NCI-H1048 (cell line): ENCODE data around the gene POU2F3.
A peak's percentile ranks its signal among the peaks of the same experiment; 100 is the strongest.

ENCODE experiments used
- DNase-seq: peaks from one replicate; lab custom pipeline; 2025; lab: John Stamatoyannopoulos, UW

The POU2F3 gene

DNA sequence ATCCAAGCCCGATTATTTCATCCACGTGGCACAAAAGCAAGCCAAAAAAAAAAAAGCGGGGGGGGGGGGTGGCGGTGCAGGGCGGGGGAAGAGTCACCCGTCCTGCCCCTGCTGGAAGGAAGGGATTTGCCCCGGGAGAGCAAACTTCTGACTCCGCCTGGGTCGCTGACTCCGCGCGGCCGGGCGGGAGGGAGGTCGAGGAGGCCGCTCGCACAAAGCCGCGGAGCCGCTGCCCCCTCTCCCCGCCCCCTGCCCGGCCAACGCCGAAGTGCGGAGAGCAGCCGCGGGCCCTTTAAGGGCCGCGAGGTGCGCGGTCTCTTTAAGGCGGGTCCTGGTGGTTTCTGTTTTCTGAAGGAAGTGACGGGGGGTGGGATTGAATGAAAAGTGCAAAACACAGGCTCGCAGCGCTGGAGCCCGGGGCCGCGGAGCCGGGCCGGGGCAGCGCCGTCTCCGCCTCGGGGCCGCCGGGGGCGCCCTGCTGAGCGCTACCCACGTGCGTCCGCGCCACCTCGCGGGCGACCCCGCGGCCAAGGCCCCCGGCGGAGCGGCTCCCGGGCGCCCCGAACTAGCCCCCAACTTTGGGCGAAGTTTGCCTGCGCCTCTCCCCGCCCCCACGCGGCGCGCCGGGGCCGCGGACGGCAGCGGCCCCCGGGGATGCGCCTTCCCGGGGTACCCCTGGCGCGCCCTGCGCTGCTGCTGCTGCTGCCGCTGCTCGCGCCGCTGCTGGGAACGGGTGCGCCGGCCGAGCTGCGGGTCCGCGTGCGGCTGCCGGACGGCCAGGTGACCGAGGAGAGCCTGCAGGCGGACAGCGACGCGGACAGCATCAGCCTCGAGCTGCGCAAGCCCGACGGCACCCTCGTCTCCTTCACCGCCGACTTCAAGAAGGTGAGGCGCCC is 29.1 kb upstream of the POU2F3 start, which contains the start of gene OAF:
Gene OAF, plus strand, starts transcription at position 407 of the 896 bp plus-strand sequence. Its CDS starts 248 bp downstream, at position 655.
- DNase-seq: peak; percentile 17

DNA sequence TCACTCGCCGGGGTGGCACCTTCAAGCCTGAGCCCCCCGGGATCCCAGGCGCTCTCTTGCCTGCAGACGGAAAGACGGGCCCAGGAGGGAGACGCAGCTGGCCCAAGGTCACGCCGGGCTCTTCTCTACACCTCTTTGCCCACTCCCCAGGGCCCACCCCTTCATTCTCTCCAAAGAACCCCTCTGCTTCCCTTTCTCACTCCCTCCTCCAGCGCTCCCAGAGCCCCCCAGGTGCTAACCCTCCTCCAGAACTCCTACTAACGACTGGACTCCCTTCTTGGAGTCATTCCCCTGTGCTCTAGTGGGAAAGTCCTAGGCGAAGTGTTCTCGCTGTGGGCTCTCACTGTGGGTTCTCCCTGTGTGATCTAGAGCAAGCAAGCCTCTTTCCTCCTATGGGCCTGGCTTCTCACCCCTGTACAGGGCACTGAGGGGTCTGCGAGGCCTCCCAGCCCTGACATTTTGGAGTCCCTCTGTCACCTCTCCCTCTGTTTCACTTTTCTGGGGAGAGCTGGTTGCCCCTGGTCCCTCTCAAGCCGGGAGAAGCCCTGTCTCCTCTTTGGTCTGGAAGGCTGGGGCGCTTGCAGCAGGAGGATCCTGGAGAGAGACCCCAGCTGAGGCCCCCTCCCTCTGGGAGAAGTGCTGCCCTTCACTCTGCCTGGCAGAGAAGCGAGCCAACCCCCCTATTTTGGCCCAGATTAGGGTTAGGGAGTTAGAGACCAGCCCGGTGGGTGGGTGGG is 28.2 kb upstream of the POU2F3 start:
- no peak for DNase-seq

DNA sequence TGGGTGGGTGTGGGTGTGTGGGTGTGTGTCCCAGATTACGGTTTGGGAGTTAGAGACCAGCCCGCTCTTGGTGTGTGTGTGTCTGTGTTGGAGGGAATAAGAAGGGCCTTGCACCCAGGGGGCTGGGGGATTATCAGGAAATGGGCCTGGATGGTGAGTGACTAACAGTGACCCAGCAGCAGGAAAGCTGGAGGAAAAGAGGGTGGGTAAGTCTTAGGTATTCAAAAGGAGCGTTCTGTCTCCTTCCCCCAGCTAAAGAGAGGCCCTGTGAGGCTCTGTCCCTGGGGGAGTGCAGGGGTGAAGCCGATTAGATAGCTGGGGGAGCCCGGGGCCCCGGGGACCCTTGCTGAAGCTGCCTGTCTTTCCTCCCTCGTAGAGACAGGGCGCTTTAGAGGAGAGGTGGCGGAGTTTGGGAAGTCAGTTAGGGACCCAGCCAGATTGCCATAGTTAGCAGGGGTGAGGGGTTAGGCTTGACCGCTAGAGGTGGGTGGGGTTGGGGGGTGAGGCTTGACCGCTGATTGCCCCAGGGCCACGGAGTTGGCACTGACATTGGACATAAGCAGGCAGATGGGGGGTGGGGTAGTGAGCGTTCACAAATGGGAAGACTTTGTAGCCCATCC is 27.6 kb upstream of the POU2F3 start:
- DNase-seq: no peak

DNA sequence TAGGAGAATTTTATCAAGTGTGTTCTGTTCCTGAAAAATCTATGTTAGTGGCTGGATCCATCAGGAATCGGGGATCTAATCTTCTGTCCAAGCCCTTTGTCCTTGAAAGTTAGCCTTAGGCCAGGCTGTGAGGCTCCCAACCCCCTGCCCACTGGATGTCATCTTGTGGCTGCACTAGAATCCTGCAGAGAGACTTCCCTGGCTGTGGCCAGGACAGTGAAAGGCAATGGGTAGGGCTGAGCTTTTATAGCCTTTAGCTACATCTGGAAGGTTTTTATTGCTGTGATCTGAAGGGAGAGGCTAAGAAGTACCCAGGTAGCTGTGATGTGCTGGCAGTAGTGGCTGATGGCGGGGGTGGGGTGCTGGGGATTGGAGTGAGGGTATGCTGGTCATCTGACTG is 27.0 kb upstream of the POU2F3 start:
- DNase-seq: no peak

DNA sequence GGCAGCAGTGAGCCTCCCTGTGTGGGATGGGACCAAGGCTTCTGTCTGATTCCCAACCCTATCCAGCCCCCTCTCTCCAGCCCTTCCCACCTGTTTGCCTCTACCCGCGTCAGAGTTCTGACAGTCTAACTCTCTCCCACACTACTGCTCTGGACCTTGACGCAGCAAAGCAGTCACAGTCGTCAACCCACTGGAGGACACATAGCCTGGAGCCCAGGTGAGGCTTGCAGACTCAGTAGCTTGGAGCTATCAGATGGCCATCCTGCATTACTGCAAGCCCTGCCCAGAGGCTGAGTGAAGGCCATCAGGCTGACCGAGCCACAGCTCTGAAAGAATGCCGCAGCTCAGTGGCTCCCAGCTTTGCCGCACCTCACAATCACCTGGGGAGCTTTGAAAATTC is 25.4 kb upstream of the POU2F3 start:
- no peak for DNase-seq

DNA sequence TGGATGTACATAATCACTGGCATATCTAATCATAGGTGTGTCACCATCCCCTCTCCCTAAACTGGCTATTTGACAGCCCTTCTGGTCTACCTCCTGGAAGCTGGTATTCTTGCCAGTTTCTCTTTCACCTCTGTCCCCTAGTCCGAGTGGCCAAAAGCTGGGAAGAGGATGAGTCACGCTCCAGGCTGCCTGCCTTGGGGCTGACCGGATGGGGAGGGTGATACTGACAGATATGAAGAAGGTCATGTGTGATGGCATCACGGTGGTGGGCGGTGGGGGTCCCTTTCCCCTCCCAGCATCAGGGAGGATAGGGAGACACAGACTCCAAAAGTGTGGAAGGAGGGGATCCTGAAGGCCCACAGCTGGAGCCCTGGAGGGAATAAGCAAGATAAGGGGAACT is 24.3 kb upstream of the POU2F3 start:
- no peak for DNase-seq

DNA sequence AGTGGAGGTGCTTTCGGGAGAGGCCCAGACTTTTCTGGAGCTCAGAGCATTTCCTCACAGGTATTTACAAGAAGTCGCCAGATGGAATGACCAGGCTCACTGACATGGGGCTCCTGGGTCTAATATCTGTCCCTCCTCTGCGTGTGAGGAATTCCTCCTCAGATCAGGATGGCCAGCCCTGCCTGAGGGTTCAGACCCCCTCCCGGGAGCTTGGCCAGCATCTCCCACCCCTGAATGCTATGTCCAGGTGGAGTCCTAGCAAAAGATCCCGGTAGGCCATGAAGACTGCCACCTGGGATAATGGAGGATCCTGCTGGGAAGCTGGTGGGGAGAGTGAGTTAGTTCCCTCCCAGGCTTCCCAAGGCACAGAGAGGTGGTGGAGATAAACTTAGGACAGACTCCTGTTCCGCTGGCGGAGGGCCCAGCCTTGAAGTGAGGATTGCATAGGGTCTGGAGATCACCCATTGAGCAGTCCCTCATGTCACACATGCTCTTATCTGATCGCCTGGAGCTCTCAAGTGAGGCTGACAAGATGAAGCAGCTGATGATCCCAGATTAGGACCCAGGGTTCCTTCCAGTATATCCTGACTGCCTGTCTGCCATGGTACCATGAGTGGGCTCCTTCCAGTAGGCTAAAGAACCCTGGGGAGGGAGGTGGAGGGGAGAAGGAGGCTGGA is 23.4 kb upstream of the POU2F3 start:
- no peak for DNase-seq

DNA sequence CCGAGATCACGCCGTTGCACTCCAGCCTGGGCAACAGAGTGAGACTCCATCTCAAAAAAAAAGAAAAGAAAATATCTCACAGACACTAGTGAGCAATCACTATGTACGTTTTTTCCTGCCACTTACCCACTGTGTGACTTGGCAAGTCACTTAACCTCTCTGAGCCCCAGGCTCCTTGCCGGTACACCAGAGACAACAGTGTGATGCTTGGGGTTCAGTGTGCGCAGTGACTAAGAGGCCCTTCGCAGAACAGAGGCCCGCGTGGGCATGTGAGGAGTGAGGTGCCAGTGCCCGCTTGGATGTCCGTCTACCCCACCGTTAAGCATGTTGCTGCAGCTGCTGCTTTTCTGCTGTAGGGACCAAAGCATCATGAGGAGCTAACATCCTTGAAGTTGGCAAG is 22.4 kb upstream of the POU2F3 start:
- no peak for DNase-seq

DNA sequence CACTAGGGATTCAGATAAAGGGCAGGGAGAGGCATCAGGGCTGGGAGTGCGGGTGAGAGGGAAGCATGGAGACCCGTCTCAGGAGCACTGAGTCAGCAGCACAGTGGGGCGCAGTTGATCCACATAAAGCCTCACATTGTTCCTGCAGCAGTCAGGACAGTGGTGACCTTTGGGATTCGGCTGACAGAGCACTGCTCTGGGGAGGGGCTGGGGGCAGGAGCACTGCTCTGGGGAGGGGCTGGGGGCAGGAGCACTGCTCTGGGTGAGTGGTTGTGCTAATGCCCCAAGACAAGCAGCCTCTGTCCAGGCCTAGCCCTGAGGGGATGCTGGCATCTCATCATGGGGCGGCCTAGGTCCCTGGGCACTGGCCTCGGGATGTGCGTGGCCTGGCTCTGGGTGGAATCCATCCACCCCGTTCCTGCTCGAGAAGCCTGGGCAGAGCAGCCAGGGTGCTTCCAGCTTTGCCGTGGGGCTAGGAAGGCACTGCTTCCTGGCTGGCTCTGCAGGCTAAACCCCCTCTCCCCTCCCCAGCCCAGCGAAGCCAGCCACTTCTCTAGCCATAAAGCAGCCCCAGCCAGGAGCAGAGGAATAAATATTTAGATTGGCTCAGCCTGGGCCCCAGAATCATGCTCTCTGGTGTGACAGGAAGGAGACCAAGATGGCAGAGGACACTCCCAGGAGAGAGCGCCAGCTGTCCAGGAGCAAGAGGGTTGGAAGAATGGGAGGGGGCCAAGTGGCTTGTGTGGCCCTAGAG is 21.8 kb upstream of the POU2F3 start:
- no peak for DNase-seq

DNA sequence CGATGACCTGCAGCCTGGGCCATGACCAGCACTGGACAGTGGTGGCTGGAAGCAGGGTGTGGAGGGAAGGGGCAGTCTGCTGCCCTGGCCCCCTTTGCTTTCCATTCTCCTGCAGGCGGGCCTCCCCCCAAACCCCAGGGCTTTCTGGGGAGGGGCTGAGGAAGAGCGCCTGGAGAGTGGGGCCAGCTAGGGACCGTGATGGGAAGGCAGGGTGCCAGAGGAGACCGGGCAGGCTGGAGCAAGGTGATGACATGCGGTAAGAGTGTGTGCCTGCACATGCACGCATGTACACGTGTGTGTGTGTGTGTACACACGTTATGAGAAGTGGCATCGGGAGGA is 21.3 kb upstream of the POU2F3 start:
- no peak for DNase-seq

DNA sequence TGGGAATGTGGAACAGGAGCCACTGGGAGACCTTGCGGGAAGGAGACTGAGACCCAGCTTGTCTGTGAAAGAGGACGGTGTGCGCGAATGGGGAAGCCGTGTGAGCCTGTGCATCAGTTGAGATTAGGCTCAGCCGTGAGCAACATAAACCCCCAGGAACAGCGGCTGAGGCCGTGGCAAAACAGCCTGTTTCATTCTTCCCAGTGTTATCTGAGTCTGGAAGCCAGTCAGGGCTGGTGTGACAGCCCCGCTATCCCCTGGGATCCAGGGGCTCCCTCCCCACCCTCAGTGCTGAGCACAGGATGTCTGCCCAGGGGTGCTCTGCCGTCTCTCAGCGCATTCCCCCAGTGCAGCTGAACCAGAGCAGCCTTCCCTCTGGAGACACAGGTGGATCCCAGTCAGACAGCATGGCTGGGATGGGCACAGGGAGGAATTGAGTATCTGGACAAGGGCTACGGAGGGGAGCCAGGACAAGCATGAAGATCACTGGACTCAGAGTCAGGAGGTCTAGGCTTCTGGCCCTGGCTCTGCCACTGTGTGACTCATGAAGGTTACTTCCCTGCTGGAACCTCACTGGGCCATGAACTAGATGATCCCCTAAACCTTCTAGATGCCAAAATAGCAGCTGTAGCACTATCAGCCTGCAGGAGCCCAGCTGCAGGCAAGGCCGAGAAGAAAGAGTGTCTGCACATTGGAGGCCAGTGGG is 20.6 kb upstream of the POU2F3 start:
- DNase-seq: no peak

DNA sequence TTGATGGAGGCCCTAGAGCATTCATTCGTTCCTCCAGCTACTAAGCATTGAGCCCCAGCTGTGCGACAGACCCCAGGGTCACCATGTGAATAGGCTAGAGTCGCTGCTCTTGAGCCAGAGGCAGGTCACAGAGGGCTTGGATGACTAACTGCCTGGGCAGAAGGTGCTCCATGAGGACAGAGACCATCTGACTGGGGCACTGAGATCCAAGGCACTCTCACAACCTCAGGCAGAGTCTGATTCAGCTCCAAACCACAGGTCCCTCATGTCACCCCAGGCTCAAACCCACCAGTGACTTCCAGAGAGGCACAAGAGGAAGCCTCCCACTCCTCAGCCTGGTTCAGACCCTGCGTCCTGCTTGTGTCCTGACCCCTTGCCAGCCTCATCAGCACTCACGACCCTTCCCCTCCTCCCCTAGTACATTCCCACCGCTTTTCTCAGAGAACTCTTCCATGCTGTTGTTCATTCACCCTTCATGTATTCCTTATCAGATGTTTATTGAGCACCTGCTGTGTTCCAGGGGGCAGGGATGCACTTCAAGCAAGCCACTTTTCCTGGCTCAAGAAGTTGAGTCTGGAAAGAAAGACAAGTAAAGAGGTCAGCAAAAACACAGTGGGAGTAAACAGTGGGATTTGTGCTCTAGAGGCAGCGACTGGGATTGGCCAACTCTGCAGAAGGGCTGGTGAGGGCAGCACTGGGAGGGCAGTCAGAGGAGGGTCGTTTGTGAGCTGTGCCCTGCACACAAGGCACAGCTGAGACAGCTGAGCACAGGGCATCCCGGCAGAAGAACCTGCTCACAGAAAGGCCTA is 19.8 kb upstream of the POU2F3 start:
- DNase-seq: no peak

DNA sequence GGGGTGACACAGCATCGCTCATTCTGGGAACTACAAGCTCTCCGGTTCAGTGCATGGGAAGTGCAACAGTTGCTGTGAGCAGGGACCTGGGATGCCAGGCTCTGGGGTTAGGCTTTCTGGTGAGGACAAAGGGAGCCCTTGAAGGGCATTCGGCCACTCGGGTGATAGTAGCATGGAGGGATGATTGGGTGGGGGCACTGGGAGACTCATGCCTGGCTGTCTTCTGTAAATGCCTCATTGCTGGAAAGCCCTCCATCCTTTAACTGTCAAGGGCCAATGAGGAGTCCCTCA is 19.2 kb upstream of the POU2F3 start:
- no peak for DNase-seq

DNA sequence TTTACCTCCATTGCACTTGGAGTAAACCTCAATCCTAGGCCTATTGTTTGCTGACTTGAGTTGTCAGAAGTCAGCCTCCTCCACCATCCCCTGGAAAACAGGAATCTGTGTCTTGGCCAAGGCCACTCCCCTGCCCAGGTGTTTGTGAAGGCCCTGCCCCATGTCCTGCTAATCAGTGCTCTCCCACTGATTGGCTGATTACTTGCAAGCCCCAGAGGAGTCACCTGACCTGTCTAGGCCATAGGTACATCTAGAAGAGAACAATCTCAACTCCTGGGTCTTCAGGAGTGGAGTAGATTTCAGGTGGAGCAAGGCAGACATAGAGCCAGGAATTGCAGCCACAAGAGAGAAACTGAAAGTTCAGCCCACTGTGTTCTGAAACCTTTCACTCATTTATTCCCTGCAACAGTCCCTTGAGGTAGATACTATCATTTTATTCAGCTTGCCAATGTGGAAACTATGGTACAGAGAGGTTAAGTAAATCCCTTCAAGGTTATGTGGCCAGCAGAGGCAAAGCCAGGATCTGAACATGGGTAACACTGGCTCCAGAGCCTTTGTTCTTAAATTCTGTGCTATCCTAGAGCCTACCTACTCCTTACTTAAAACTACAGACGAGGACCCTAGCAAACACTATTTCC is 18.7 kb upstream of the POU2F3 start:
- no peak for DNase-seq

DNA sequence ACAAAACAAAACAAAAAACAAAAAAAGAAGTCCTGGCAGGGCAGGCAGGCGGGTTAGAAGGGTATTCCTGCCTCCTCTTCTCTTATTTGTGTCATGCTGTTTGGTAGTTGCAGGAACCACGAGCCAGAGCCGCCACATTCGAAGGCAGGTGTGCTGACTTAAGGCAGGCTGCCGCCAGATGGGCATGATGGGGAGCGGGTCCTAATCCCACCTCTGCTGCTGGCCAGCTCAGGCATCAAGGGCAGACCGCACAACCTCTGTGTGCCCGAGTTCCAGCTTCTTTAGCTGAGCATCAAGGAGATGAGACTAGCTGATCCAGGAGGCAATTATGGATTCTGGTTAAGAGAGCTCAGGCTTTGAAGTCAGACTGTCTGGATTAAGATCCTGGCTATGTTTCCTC is 17.0 kb upstream of the POU2F3 start:
- DNase-seq: no peak

DNA sequence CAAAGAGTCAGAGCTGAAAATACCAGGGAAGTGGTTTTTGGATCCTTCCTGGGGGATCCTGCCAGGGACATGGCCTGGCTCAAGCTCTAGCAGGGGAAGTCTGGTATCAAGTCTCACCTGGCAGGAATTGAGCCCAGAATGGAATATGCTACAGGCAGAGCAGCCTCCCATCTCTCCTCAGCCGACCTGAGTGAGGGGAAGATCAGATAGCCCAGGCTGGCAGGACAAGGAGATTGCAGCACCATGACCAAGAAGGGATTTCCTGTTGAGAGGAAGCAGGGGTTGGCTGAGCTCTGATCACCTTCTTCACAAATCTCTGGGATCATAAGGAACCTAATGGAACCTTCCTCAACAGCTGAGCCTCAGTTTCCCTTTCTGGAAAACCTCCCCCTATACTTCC is 16.1 kb upstream of the POU2F3 start:
- no peak for DNase-seq

DNA sequence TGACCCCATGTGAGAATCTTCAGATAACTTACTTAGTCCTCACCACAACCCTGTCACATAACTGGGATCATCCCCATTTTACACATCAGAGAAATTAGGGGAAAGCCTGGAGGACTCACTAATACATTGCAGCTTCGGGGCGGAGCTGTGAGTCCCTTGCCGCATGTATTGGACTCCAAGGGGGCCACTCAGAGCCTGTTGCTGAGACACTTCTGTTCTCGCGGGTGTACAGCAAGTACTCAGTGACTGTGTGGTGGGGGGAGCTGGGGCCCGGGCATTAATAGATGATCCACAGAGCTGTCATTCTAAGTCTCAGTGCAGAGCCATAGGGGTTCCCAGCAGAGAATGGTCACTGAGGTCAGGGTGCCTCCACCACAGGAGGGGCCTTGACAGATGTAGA is 15.6 kb upstream of the POU2F3 start:
- no peak for DNase-seq

DNA sequence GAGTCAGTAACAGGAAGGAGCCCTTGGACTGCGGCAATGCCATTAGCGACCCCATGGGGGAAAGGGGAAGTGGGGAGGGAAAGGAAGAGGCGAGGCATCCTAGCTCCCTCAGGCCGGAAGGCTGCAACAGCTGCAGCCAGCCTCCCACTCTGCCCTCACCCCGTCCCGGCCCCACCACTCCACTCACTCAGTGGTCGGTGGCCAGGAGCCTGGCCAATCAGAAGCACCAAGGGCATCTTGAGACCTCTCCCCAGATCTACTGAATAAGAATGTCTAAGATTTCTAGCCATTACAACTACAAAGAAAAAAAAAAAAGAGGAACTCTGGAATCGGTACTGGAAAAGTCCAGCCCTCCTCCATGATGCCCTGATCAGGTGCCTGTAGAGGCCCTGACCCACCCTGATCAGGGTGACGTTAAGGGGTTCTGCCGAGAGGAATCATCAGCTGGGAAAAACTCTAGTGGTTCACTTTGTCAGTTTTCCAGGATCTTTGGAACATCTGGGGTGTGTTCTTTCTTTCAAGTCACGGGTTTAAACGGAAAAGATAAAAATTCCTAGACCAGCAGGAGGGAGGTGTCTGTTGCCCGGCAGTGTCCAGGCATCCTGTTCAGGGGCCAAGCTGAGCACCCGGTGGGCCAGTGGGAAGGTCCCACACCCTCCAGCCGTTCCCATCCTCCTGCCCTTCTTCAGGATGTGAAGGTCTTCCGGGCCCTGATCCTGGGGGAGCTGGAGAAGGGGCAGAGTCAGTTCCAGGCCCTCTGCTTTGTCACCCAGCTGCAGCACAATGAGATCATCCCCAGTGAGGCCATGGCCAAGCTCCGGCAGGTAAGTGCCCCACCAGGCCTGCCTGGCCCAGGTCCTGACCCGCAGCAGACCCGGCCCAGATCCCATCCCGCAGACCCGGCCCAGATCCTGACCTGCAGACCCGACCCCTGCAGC is 14.7 kb upstream of the POU2F3 start:
- DNase-seq: no peak

DNA sequence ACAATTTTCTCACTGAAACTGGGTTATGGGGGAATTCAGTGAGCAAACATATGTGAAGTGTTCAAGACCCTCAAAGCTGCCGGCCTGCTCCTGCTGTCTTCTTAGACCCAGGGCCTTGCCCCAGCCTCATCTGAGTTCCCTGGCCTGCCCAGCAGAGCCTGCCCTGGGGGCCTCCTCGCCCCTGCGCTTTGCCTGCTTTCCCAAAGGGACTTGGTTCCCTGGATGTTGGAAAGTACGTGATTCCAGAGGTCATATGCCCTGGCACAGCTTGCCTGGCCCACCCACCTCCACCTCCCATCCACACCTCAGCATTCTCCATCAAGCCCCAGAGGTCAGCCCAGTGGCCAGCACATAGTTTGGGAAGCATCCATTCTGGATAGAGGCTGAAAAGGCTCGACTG is 13.7 kb upstream of the POU2F3 start:
- DNase-seq: no peak
